H9 (cell line): ENCODE results near the gene PIAS3. TPM values are rescaled to one million over a fixed set of nuclear protein-coding genes. Genes with fewer than 3 reads are reported as not detected.

Experiments used
- DNase-seq: peaks from one replicate; pipeline ENCODE4 v3.0.0-alpha.2; 2017
- H2AFZ ChIP-seq: one replicate; pipeline ENCODE4 v1.6.1; 2013; ENCODE audit warnings: mild to moderate bottlenecking, low read length, control low read depth, moderate library complexity
- H2AK5ac ChIP-seq: 2 replicates; pipeline ENCODE4 v1.6.1; 2013; ENCODE audit warnings: low read length, control low read depth, mixed read lengths; ENCODE audit not compliant: insufficient read length
- H2BK120ac ChIP-seq: one replicate; pipeline ENCODE4 v1.6.1; 2013; ENCODE audit warnings: low read depth, mild to moderate bottlenecking, low read length, control low read depth, inconsistent platforms; ENCODE audit not compliant: poor library complexity, severe bottlenecking
- H2BK12ac ChIP-seq: 2 replicates; pipeline ENCODE4 v1.6.1; 2013; ENCODE audit warnings: low read length, control low read depth, mixed read lengths, low read depth; ENCODE audit not compliant: insufficient read length
- H2BK15ac ChIP-seq: 2 replicates; pipeline ENCODE4 v1.6.1; 2013; ENCODE audit warnings: low read depth, low read length, control low read depth
- H2BK20ac ChIP-seq: one replicate; pipeline ENCODE4 v1.6.1; 2013; ENCODE audit warnings: low read depth, mild to moderate bottlenecking, low read length, control low read depth, inconsistent platforms; ENCODE audit not compliant: poor library complexity, severe bottlenecking
- H2BK5ac ChIP-seq: 2 replicates; pipeline ENCODE4 v1.6.1; 2013; ENCODE audit warnings: low read length, control low read depth, mixed read lengths; ENCODE audit not compliant: insufficient read length
- H3K14ac ChIP-seq: 2 replicates; pipeline ENCODE4 v1.6.1; 2013; ENCODE audit warnings: low read length, control low read depth; ENCODE audit not compliant: insufficient read depth
- H3K18ac ChIP-seq: 2 replicates; pipeline ENCODE4 v1.6.1; 2013; ENCODE audit warnings: low read depth, mild to moderate bottlenecking, mixed read lengths, low read length, control low read depth; ENCODE audit not compliant: insufficient read length
- H3K23ac ChIP-seq: 2 replicates; pipeline ENCODE4 v1.6.1; 2013; ENCODE audit warnings: low read length, control low read depth, mixed read lengths, low read depth; ENCODE audit not compliant: insufficient read length
- H3K23me2 ChIP-seq: 2 replicates; pipeline ENCODE4 v1.6.1; 2013; ENCODE audit warnings: low read depth, mild to moderate bottlenecking, mixed read lengths, low read length, control low read depth; ENCODE audit not compliant: insufficient read length, poor library complexity, severe bottlenecking
- H3K27ac ChIP-seq: 2 replicates; pipeline ENCODE4 v1.5.1; 2013; ENCODE audit warnings: low read length, control low read depth, mixed read lengths, low read depth; ENCODE audit not compliant: insufficient read length
- H3K27me3 ChIP-seq: 2 replicates; pipeline ENCODE4 v1.6.1; 2013; ENCODE audit warnings: low read length, control low read depth, inconsistent platforms; ENCODE audit not compliant: insufficient read depth
- H3K4ac ChIP-seq: 2 replicates; pipeline ENCODE4 v1.6.1; 2013; ENCODE audit warnings: low read depth, mild to moderate bottlenecking, control low read depth, inconsistent platforms, low read length, moderate library complexity
- H3K4me1 ChIP-seq: 2 replicates; pipeline ENCODE4 v1.6.1; 2013; ENCODE audit warnings: low read length, control low read depth, inconsistent platforms; ENCODE audit not compliant: insufficient read depth
- H3K4me2 ChIP-seq: 2 replicates; pipeline ENCODE4 v1.6.1; 2013; ENCODE audit warnings: low read length, control low read depth, mixed read lengths; ENCODE audit not compliant: insufficient read length, insufficient read depth
- H3K56ac ChIP-seq: 2 replicates; pipeline ENCODE4 v1.6.1; 2013; ENCODE audit warnings: low read depth, mild to moderate bottlenecking, mixed read lengths, low read length, control low read depth; ENCODE audit not compliant: insufficient read length
- H3K79me1 ChIP-seq: 2 replicates; pipeline ENCODE4 v1.6.1; 2013; ENCODE audit warnings: low read depth, mild to moderate bottlenecking, moderate library complexity, low read length, control low read depth, inconsistent platforms; ENCODE audit not compliant: insufficient read depth, poor library complexity, severe bottlenecking
- H3K79me2 ChIP-seq: 2 replicates; pipeline ENCODE4 v1.6.1; 2013; ENCODE audit warnings: low read length, control low read depth, inconsistent platforms; ENCODE audit not compliant: insufficient read depth
- H3K9ac ChIP-seq: 2 replicates; pipeline ENCODE4 v1.6.1; 2013; ENCODE audit warnings: low read length, control low read depth, mixed read lengths; ENCODE audit not compliant: insufficient read length; ENCODE audit errors: extremely low read depth
- H3K9me3 ChIP-seq: one replicate; pipeline ENCODE4 v1.6.1; 2013; ENCODE audit warnings: low read depth, low read length, inconsistent platforms; ENCODE audit not compliant: control insufficient read depth
- H3T11ph ChIP-seq: one replicate; pipeline ENCODE4 v1.6.1; 2013; ENCODE audit warnings: mild to moderate bottlenecking, low read length, control low read depth, inconsistent platforms
- H4K20me1 ChIP-seq: one replicate; pipeline ENCODE4 v1.6.1; 2013; ENCODE audit not compliant: control insufficient read depth, insufficient read length, insufficient read depth
- H4K5ac ChIP-seq: 2 replicates; pipeline ENCODE4 v1.6.1; 2013; ENCODE audit warnings: low read depth, mild to moderate bottlenecking, mixed read lengths, low read length, control low read depth; ENCODE audit not compliant: insufficient read length
- H4K8ac ChIP-seq: replicated peaks from 2 replicates; pipeline ENCODE4 v1.6.1; 2013; ENCODE audit warnings: low read length, control low read depth, mixed read lengths, low read depth; ENCODE audit not compliant: insufficient read length
- H4K91ac ChIP-seq: 2 replicates; pipeline ENCODE4 v1.6.1; 2013; ENCODE audit warnings: low read depth, mild to moderate bottlenecking, moderate library complexity, mixed read lengths, low read length, control low read depth; ENCODE audit not compliant: insufficient read length
- H3K27ac Mint-ChIP-seq, 3 experiments: 2 replicates in 2 of 3; 3 replicates in 1 of 3; pipeline ENCODE4 v1.8.0; 2020 to 2021; ENCODE audit warnings: mixed read lengths in 3 of 3, mild to moderate bottlenecking in 1 of 3, moderate library complexity in 1 of 3
- H3K27me3 Mint-ChIP-seq: 2 replicates; pipeline ENCODE4 v1.8.0; 2021; ENCODE audit warnings: low read depth, mild to moderate bottlenecking, moderate library complexity, mixed read lengths
- H3K36me3 Mint-ChIP-seq, 3 experiments: 2 replicates in 2 of 3; 3 replicates in 1 of 3; pipeline ENCODE4 v1.8.0; 2020 to 2021; ENCODE audit warnings: low read depth in 3 of 3, mixed read lengths in 3 of 3; ENCODE audit not compliant: insufficient read depth in 1 of 3
- H3K4me1 Mint-ChIP-seq, 2 experiments: 2 replicates each; pipeline ENCODE4 v1.8.0; 2020; ENCODE audit warnings: mixed read lengths in 2 of 2
- H3K4me3 Mint-ChIP-seq, 2 experiments: 2 replicates in 1 of 2; 3 replicates in 1 of 2; pipeline ENCODE4 v1.8.0; 2020 to 2021; ENCODE audit warnings: mild to moderate bottlenecking in 2 of 2, mixed read lengths in 2 of 2, moderate library complexity in 1 of 2
- H3K9me3 Mint-ChIP-seq, 2 experiments: 2 replicates in 1 of 2; 3 replicates in 1 of 2; pipeline ENCODE4 v1.8.0; 2020; ENCODE audit warnings: mild to moderate bottlenecking in 2 of 2, mixed read lengths in 2 of 2, moderate library complexity in 1 of 2
- whole genome bisulfite sequencing: extraction: QIAGEN DNeasy Blood & Tissue Kit; methylation state at CpG from one replicate; pipeline ENCODE4 v1.1.7; 2013; ENCODE audit warnings: missing lambda C conversion rate, low lambda C conversion rate, mixed read lengths; ENCODE audit not compliant: insufficient read length; ENCODE audit errors: extremely low coverage; 5-methylcytosine and 5-hydroxymethylcytosine counted together
- total RNA-seq: library from RNA; stranded (reverse); gene quantifications from 2 replicates; pipeline ENCODE4 v1.2.1, GENCODE V29; 2021
- TF ChIP-seq, protein P1 (sequence below): fragments of 200-600 bp; sonication (generic); conservative IDR thresholded peaks from 3 replicates; pipeline ENCODE4 v1.8.0; 2021; ENCODE audit warnings: antibody characterized with exemption, mild to moderate bottlenecking

PIAS3 gene
- total RNA-seq, 1 experiment from 2014 or later, result 33.9 TPM

DNA sequence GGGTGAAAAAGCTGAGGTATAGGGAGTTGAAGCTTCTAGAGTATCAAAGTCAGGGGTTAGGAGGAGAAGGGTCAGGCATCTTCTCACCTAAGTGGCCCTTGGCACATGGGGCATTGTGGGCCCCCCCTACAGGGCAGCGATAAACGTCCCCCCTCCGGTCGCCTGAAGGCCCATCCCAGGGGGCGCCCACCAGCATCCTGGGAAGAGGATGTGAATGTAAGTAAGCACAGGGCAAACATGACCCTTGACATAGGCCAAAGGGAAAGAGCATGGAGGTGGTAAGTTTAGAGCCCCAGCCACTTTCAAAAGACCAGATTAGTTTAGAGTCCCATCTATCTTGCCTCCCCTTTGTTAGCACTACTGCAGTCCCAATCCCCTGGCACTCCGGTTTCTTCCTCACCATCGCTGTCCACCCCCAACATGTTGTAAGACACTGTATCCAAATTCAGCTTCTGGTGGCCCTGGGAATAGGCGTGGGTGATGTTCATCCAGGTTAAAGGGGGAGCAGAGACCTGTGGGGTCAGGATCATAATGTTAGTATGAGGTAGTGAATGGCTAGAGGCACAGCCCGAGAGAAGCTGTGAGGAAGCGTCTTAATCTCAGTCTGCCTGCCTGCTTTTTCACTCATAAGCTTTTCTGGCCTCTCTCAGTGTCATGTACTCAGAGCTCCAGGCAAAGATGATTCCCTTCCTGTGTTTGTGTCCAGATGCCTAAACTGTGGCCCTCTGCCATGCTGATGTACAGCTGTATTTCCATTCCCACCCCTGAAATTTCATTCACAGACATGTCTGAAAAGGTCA lies 48.3 kb upstream of the PIAS3 start:
- no peak overlapping the region for H2BK120ac ChIP-seq
- no peak overlapping the region for H3K14ac ChIP-seq
- H2BK20ac ChIP-seq, result no peak overlapping the region
- no peak overlapping the region for H4K5ac ChIP-seq
- no peak overlapping the region for H3K23ac ChIP-seq
- no peak overlapping the region for H4K8ac ChIP-seq
- H3K4me1 ChIP-seq, result no peaks in the 10 kb centered on the region
- no peak overlapping the region for H3K18ac ChIP-seq
- H3K4me2 ChIP-seq, result no peak overlapping the region
- no peaks in the 10 kb centered on the region for H3K27me3 ChIP-seq
- H3K27me3 Mint-ChIP-seq, result peaks cover 18% of the 10 kb centered on the region
- DNase-seq, result no peak
- H2BK5ac ChIP-seq, result no peak overlapping the region
- no peak overlapping the region for H2BK12ac ChIP-seq
- H3K9ac ChIP-seq, result no peak overlapping the region
- no peak overlapping the region for H3K27ac ChIP-seq
- TF ChIP-seq, protein P1, sequence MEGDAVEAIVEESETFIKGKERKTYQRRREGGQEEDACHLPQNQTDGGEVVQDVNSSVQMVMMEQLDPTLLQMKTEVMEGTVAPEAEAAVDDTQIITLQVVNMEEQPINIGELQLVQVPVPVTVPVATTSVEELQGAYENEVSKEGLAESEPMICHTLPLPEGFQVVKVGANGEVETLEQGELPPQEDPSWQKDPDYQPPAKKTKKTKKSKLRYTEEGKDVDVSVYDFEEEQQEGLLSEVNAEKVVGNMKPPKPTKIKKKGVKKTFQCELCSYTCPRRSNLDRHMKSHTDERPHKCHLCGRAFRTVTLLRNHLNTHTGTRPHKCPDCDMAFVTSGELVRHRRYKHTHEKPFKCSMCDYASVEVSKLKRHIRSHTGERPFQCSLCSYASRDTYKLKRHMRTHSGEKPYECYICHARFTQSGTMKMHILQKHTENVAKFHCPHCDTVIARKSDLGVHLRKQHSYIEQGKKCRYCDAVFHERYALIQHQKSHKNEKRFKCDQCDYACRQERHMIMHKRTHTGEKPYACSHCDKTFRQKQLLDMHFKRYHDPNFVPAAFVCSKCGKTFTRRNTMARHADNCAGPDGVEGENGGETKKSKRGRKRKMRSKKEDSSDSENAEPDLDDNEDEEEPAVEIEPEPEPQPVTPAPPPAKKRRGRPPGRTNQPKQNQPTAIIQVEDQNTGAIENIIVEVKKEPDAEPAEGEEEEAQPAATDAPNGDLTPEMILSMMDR, result no peak
- no CpG with 5 or more reads among the region's 10 CpGs for WGBS
- H3K4me3 Mint-ChIP-seq, result no peak overlapping the region; a peak in 1 of 5 replicates
- peaks cover 9 to 12% of the 10 kb centered on the region in 2 experiments for H3K4me1 Mint-ChIP-seq
- no peaks in the 10 kb centered on the region for H3K9me3 ChIP-seq
- H2AK5ac ChIP-seq, result no peak overlapping the region
- H3K56ac ChIP-seq, result no peak overlapping the region
- H2BK15ac ChIP-seq, result no peak overlapping the region
- no peaks in the 10 kb centered on the region for H3K9me3 Mint-ChIP-seq
- no peaks in the 10 kb centered on the region for H3K79me2 ChIP-seq
- H2AFZ ChIP-seq, result no peak overlapping the region
- H3K79me1 ChIP-seq, result no peaks in the 10 kb centered on the region
- H3T11ph ChIP-seq, result no peak overlapping the region
- peaks cover 0 to 8% (median 0%) of the 10 kb centered on the region in 3 experiments; a peak in 2 of 7 replicates for H3K36me3 Mint-ChIP-seq
- no peaks in the 10 kb centered on the region for H3K23me2 ChIP-seq
- no peak overlapping the region for H3K27ac Mint-ChIP-seq
- no peak overlapping the region for H3K4ac ChIP-seq
- H4K20me1 ChIP-seq, result no peaks in the 10 kb centered on the region
- no peak overlapping the region for H4K91ac ChIP-seq
